SK-N-SH treated with all-trans-retinoic acid at 6 μM for 48 hours (cell line): ENCODE results near the gene PZP.

Source experiments
- OSR1 ChIP-seq: fragments of 250-450 bp; sonication (Bioruptor Pico); IDR thresholded peaks from 2 replicates; pipeline ENCODE4 v1.8.0; 2022; ENCODE audit warnings: moderate library complexity, mild to moderate bottlenecking, inconsistent platforms
- TSHZ2 ChIP-seq: fragments of 250-450 bp; sonication (Bioruptor Pico); IDR thresholded peaks from 2 replicates; pipeline ENCODE4 v1.5.0; 2020; ENCODE audit warnings: mild to moderate bottlenecking, moderate library complexity

GRCh38 chr12:9235519-9235918 is 27.3 kb upstream of the PZP start:
- TF ChIP-seq TSHZ2 (CRISPR knock-in tag), result no peak
- TF ChIP-seq OSR1 (CRISPR knock-in tag), result no peak
